Neural cell (in vitro differentiated cells): Measurements from ENCODE around the gene TPST1.

Experiments used
- EP300 ChIP-seq: fragments of 450-650 bp; conservative IDR thresholded peaks from 2 replicates; pipeline ENCODE4 v1.6.1; 2014; ENCODE audit warnings: antibody characterized with exemption, mild to moderate bottlenecking, moderate library complexity; ENCODE audit not compliant: poor library complexity, severe bottlenecking
- EZH2 ChIP-seq: fragments of 200-600, 300-800 bp; shearing (Covaris generic), sonication (generic); IDR thresholded peaks from 2 replicates; pipeline ENCODE4 v1.6.1; 2014; ENCODE audit warnings: antibody characterized with exemption, low read length, borderline replicate concordance, mild to moderate bottlenecking; ENCODE audit not compliant: insufficient read depth, poor library complexity, severe bottlenecking
- POLR2AphosphoS5 ChIP-seq: IDR thresholded peaks from 2 replicates; pipeline ENCODE4 v1.6.1; 2012
- RAD21 ChIP-seq: fragments of 450-650 bp; conservative IDR thresholded peaks from 2 replicates; pipeline ENCODE4 v1.6.1; 2014; ENCODE audit warnings: antibody characterized with exemption, mild to moderate bottlenecking, moderate library complexity
- SMC3 ChIP-seq: fragments of 450-650 bp; conservative IDR thresholded peaks from 2 replicates; pipeline ENCODE4 v1.6.1; 2014; ENCODE audit warnings: antibody characterized with exemption, mild to moderate bottlenecking, moderate library complexity; ENCODE audit not compliant: poor library complexity
- TAF1 ChIP-seq: IDR thresholded peaks from 2 replicates; pipeline ENCODE4 v1.6.1; 2012; ENCODE audit warnings: low read depth
- TF ChIP-seq, protein P1 (sequence below): fragments of 450-650 bp; IDR thresholded peaks from 2 replicates; pipeline ENCODE4 v1.5.1; 2014; ENCODE audit warnings: antibody characterized with exemption, mild to moderate bottlenecking, moderate library complexity; ENCODE audit not compliant: poor library complexity, severe bottlenecking
- TF ChIP-seq, protein P2 (sequence below): IDR thresholded peaks from 2 replicates; pipeline ENCODE4 v1.6.1; 2012; ENCODE audit warnings: borderline replicate concordance

DNA sequence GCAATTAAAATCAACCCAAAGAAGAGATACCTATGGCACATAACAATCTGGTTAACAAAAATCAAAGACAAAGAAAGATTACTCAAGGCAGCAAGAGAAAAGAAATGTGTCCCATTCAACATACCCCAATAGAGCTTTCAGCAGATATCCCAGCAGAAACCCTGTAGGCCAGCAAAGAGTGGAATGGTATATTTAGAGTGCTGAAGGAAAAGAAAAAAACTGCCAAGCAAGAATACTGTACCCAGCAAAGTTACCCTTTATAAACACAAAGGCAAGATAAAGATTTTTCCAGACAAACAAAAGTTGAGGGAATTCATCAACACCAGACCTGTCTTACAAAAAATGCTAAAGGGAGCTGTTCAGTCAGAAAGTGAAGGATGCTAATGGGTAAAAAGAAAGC is 131.6 kb downstream of the TPST1 start:
- TF ChIP-seq, protein P1, sequence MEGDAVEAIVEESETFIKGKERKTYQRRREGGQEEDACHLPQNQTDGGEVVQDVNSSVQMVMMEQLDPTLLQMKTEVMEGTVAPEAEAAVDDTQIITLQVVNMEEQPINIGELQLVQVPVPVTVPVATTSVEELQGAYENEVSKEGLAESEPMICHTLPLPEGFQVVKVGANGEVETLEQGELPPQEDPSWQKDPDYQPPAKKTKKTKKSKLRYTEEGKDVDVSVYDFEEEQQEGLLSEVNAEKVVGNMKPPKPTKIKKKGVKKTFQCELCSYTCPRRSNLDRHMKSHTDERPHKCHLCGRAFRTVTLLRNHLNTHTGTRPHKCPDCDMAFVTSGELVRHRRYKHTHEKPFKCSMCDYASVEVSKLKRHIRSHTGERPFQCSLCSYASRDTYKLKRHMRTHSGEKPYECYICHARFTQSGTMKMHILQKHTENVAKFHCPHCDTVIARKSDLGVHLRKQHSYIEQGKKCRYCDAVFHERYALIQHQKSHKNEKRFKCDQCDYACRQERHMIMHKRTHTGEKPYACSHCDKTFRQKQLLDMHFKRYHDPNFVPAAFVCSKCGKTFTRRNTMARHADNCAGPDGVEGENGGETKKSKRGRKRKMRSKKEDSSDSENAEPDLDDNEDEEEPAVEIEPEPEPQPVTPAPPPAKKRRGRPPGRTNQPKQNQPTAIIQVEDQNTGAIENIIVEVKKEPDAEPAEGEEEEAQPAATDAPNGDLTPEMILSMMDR = no peak
- TF ChIP-seq POLR2AphosphoS5 (no peak), SMC3 (no peak), RAD21 (no peak), EZH2 (no peak), TAF1 (no peak), EP300 (no peak)
- TF ChIP-seq, protein P2, sequence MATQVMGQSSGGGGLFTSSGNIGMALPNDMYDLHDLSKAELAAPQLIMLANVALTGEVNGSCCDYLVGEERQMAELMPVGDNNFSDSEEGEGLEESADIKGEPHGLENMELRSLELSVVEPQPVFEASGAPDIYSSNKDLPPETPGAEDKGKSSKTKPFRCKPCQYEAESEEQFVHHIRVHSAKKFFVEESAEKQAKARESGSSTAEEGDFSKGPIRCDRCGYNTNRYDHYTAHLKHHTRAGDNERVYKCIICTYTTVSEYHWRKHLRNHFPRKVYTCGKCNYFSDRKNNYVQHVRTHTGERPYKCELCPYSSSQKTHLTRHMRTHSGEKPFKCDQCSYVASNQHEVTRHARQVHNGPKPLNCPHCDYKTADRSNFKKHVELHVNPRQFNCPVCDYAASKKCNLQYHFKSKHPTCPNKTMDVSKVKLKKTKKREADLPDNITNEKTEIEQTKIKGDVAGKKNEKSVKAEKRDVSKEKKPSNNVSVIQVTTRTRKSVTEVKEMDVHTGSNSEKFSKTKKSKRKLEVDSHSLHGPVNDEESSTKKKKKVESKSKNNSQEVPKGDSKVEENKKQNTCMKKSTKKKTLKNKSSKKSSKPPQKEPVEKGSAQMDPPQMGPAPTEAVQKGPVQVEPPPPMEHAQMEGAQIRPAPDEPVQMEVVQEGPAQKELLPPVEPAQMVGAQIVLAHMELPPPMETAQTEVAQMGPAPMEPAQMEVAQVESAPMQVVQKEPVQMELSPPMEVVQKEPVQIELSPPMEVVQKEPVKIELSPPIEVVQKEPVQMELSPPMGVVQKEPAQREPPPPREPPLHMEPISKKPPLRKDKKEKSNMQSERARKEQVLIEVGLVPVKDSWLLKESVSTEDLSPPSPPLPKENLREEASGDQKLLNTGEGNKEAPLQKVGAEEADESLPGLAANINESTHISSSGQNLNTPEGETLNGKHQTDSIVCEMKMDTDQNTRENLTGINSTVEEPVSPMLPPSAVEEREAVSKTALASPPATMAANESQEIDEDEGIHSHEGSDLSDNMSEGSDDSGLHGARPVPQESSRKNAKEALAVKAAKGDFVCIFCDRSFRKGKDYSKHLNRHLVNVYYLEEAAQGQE = no peak
